Kidney (tissue), 14 donors: ENCODE measurements around the gene DOP1B. TPM values are rescaled to one million over a fixed set of nuclear protein-coding genes. Genes with fewer than 3 reads are reported as not detected.

ENCODE experiments used
- DNase-seq, 5 donors: peaks; one replicate each; pipeline ENCODE4 v3.0.0-alpha.2; 2013 to 2020
- FAIRE-seq: peaks from 2 replicates; lab custom pipeline; 2012; peaks lifted over from hg19 to GRCh38; lab: Jason Lieb, UNC
- H3K27ac ChIP-seq, 2 donors: one replicate each; pipeline ENCODE4 v1.7.0; 2013; ENCODE audit warnings: low read depth in 2 of 2, low read length in 2 of 2, inconsistent platforms in 1 of 2
- H3K27me3 ChIP-seq: one replicate; pipeline ENCODE4 v1.7.1; 2013; ENCODE audit warnings: low read length, inconsistent platforms; ENCODE audit not compliant: control insufficient read depth, insufficient read depth
- H3K36me3 ChIP-seq, 3 donors: one replicate each; pipeline versions ENCODE4 v1.7.0 to v1.7.1; 2013; ENCODE audit warnings: low read length in 3 of 3, control low read depth in 1 of 3, inconsistent platforms in 1 of 3; ENCODE audit not compliant: insufficient read depth in 3 of 3, control insufficient read depth in 2 of 3
- H3K4me1 ChIP-seq, 3 donors: one replicate each; pipeline versions ENCODE4 v1.7.0 to v1.7.1; 2013; ENCODE audit warnings: low read length in 3 of 3, inconsistent platforms in 1 of 3, low read depth in 1 of 3; ENCODE audit not compliant: control insufficient read depth in 2 of 3, insufficient read depth in 2 of 3
- H3K4me3 ChIP-seq, 3 donors: one replicate each; pipeline versions ENCODE4 v1.7.0 to v1.8.1; 2013; ENCODE audit warnings: low read length in 3 of 3, control low read depth in 1 of 3, inconsistent platforms in 1 of 3
- H3K9ac ChIP-seq, 3 donors: one replicate each; pipeline versions ENCODE4 v1.7.0 to v1.7.1; 2013; ENCODE audit warnings: low read length in 3 of 3, control low read depth in 1 of 3, inconsistent platforms in 1 of 3
- H3K9me3 ChIP-seq, 3 donors: one replicate each; pipeline versions ENCODE4 v1.7.0 to v1.7.1; 2013; ENCODE audit warnings: low read length in 3 of 3, control low read depth in 1 of 3, inconsistent platforms in 1 of 3; ENCODE audit not compliant: control insufficient read depth in 2 of 3, insufficient read depth in 1 of 3
- intact Hi-C: fragments of 100-400 bp; cut with DNase I; formaldehyde crosslinking; loops from one replicate; pipeline ENCODE4 v1.11.1; 2022
- polyA plus RNA-seq: library from polyadenylated mRNA; stranded (reverse); fragments of 350-450 nt; fragmentation: Illumina TruSeq; extraction: RNeasy Lipid Tissue Mini Kit (QIAGEN cat#74804); gene quantifications from one replicate; pipeline ENCODE4 v1.2.3, GENCODE V29; 2014; ENCODE audit warnings: low read depth, low replicate concordance; ENCODE audit not compliant: insufficient read depth
- total RNA-seq: library from RNA; stranded (reverse); fragmentation: NEBNext Ultra II Directional; extraction: Animal tissue kit (Norgen Biotek cat#: 25700); gene quantifications from one replicate; pipeline ENCODE4 v1.2.1, GENCODE V29; 2021
- TF ChIP-seq, protein P1 (sequence below): IDR thresholded peaks from 3 replicates; pipeline ENCODE4 v1.5.1; 2012; ENCODE audit warnings: mild to moderate bottlenecking, moderate library complexity, borderline replicate concordance; ENCODE audit not compliant: insufficient read depth; ENCODE audit errors: extremely low read depth
- donor health status: control.
- donor health status: control.
- donor health status: control.
- donor health status: control.
- donor health status: control.
- donor health status: DM: yes; HTN: yes; CAD: no.
- donor health status: Normal renal cell carcinoma (clear cell type).

Gene DOP1B
- total and polyA plus RNA-seq, 2 donors from 2014 or later = 1.2 to 19.2 TPM

DNA sequence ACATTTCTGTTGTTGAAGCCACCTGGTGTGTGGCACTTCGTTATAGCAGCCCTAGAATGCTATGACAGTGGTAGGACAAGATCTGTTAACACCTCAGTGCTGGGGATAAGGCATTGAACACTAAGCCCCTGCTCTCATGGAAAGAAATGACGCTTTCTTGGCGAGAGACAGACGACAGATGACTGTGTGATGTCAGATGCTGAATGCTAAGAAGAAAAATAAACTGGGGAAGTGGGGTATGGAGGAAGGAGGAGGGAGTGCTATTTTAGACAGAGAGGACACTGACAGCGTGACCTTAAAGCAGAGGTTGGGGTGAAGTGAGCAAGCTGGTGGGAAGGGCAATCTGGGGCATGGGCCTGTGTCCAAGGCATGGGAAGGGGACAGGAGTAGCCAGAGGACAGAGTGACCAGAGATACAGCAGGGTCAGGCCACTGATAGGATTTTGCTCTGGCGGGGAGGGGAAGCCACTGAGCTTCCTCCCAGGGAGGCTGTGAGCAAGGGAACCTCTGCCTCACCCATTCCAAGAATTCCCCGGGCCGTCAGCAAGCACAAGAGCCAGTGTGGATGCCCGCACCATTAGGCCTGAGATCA, 15.2 kb downstream of the DOP1B start:
- no peaks in the 10 kb centered on the region for H3K9me3 ChIP-seq
- intact Hi-C loops = no loop called here
- H3K4me3 ChIP-seq = no peak overlapping the region

GRCh38 chr21:36174780-36175179, 18.2 kb downstream of the DOP1B start:
- no peaks in the 10 kb centered on the region for H3K36me3 ChIP-seq
- TF ChIP-seq, protein P1, sequence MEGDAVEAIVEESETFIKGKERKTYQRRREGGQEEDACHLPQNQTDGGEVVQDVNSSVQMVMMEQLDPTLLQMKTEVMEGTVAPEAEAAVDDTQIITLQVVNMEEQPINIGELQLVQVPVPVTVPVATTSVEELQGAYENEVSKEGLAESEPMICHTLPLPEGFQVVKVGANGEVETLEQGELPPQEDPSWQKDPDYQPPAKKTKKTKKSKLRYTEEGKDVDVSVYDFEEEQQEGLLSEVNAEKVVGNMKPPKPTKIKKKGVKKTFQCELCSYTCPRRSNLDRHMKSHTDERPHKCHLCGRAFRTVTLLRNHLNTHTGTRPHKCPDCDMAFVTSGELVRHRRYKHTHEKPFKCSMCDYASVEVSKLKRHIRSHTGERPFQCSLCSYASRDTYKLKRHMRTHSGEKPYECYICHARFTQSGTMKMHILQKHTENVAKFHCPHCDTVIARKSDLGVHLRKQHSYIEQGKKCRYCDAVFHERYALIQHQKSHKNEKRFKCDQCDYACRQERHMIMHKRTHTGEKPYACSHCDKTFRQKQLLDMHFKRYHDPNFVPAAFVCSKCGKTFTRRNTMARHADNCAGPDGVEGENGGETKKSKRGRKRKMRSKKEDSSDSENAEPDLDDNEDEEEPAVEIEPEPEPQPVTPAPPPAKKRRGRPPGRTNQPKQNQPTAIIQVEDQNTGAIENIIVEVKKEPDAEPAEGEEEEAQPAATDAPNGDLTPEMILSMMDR = no peak
- H3K9ac ChIP-seq = no peak overlapping the region
- H3K27ac ChIP-seq = no peak overlapping the region
- H3K4me3 ChIP-seq = no peak overlapping the region
- FAIRE-seq = no peak
- DNase-seq = no peak
- intact Hi-C loops = no loop called here
- H3K4me1 ChIP-seq = no peaks in the 10 kb centered on the region
- H3K27me3 ChIP-seq = no peaks in the 10 kb centered on the region
- no peaks in the 10 kb centered on the region for H3K9me3 ChIP-seq

More for the DNA sequence above, 15.2 kb downstream of the DOP1B start:
- TF ChIP-seq, protein P1 = no peak
- Histone ChIP-seq H3K27me3 (no peaks in the 10 kb centered on the region), H3K27ac (no peak overlapping the region), H3K4me1 (no peaks in the 10 kb centered on the region), H3K36me3 (no peaks in the 10 kb centered on the region), H3K9ac (no peak overlapping the region)
- no peak for DNase-seq
- FAIRE-seq = no peak

DNA sequence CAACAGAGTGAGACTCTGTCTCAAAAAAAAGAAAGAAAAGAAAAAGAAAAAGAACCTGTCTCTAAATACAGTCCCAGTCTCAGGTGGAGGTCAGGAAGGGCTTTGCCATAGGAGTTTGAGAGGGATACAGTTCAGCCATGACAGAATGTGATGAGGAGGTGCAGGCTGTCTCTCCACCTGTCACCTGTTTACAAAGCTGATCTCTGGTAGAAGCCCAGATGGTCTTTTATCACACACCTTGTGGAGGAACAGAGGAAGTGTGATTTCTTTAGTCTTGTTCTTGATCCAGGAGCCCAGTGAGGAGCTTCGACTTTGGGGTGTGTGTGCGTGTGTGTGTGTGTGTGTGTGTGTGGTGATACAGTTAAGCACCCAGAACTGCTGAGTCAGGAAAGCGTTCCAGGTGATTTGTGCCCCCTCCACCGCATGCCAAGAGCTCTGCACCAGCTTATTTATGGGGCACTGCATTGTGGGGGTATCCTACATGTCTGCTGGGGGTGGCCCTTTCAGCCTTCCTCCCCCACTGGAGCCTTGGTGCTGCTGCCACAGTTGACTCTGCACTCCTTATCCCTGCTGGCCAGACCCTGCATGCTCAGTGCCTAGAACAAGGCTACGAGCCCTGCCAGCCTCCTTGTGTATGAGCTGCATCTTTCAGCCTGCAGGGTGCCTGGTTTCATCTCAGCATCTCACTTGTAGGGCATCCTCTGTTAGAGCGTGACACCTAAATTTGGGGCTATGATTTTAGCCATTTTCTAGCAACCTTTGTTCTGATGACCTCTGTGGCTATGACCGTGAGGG, 19.3 kb downstream of the DOP1B start:
- Histone ChIP-seq H3K36me3 (no peaks in the 10 kb centered on the region), H3K27ac (no peak overlapping the region), H3K9me3 (no peaks in the 10 kb centered on the region), H3K4me1 (no peaks in the 10 kb centered on the region), H3K27me3 (no peaks in the 10 kb centered on the region), H3K4me3 (no peak overlapping the region), H3K9ac (no peak overlapping the region)
- intact Hi-C loops = no loop called here
- DNase-seq = no peak
- no peak for FAIRE-seq
- TF ChIP-seq, protein P1 = no peak
